SK-N-MC (cell line): ENCODE results near the gene FAU.

Experiments
- EZH2 ChIP-seq: fragments of 200-600 bp; sonication (generic); IDR thresholded peaks from one replicate; pipeline ENCODE4 v1.6.1; 2017; ENCODE audit warnings: antibody characterized with exemption
- POLR2AphosphoS5 ChIP-seq: IDR thresholded peaks from 2 replicates; pipeline ENCODE4 v1.6.1; 2012; ENCODE audit warnings: mild to moderate bottlenecking, low read depth, low read length, borderline replicate concordance

DNA sequence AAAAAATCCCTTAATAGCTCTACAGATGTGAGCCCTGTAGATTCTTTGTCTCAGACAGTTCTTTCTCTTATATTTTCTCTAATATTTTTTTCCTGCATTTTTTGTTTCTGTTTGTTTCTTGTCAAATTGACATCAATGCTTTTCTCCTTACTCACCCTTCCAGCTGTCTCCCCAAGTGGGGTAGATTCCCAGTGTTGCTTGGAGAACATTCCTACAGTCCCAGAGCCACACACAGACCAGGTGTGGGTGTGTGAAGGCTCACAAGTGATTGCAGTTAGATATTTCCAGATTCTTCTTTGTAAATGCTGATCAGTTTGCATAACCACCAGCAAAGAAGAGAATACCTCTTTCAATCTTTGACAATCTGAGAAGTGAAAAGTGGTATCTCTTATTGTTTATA is 18.5 kb downstream of the FAU start:
- TF ChIP-seq POLR2AphosphoS5, result no peak
- TF ChIP-seq EZH2, result no peak
